Measurements from ENCODE around the gene KAZN.
A peak's percentile ranks its signal among the peaks of the same experiment; 100 is the strongest.

KAZN gene

DNA sequence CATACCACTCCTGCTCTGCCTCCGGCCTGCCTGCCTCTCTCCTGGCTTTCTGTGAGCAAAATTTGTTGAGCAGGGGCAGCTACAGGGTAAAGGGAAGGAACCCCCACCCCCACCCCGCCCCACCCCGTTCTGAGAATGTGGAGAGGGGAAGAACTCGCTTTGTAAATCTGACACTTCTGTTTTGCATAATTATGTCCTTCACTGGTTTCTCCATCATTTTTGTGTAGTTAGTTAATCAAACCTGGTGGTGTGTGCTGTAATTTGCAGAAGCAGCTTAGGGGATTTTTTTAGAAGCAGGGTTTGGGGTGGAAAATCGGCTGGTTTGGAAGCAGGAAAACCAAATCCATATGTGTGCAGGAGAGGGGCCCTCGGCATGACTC, 497.0 kb downstream of the KAZN start:
- no peak overlapping the region for H3K4me3 ChIP-seq (ENCODE audit: control insufficient read depth, low read depth, low read length)
- TF ChIP-seq, protein P1, sequence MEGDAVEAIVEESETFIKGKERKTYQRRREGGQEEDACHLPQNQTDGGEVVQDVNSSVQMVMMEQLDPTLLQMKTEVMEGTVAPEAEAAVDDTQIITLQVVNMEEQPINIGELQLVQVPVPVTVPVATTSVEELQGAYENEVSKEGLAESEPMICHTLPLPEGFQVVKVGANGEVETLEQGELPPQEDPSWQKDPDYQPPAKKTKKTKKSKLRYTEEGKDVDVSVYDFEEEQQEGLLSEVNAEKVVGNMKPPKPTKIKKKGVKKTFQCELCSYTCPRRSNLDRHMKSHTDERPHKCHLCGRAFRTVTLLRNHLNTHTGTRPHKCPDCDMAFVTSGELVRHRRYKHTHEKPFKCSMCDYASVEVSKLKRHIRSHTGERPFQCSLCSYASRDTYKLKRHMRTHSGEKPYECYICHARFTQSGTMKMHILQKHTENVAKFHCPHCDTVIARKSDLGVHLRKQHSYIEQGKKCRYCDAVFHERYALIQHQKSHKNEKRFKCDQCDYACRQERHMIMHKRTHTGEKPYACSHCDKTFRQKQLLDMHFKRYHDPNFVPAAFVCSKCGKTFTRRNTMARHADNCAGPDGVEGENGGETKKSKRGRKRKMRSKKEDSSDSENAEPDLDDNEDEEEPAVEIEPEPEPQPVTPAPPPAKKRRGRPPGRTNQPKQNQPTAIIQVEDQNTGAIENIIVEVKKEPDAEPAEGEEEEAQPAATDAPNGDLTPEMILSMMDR (conservative IDR thresholded peaks at IDR 0.05; ENCODE audit: control insufficient read depth, insufficient read depth, low read depth, low read length), result no peak
- no peak for DNase-seq (ENCODE audit: low read depth)

DNA sequence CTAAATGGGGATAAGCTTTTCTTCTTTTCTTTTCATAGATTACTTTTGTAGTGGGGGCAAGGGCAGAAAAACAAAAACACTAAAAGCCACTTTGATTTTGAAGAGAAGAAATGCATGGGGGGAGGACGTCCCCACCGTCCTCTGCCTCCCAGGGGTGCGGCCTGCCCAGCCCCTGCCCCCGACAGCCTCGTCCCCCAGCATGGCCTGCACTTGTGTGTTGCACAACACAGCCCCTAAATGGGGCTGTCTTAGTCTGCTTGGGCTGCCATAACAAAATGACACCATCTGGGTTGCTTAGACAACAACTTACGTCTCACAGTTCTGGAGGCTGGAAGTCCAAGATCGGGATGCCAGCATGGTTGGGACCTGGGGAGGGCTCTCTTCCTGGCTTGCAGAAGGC, 497.8 kb downstream of the KAZN start:
- H3K4me3 ChIP-seq (ENCODE audit: control insufficient read depth, low read depth, low read length), result no peak overlapping the region
- no peak for DNase-seq (ENCODE audit: low read depth)
- TF ChIP-seq, protein P1 (conservative IDR thresholded peaks at IDR 0.05; ENCODE audit: control insufficient read depth, insufficient read depth, low read depth, low read length), result no peak

DNA sequence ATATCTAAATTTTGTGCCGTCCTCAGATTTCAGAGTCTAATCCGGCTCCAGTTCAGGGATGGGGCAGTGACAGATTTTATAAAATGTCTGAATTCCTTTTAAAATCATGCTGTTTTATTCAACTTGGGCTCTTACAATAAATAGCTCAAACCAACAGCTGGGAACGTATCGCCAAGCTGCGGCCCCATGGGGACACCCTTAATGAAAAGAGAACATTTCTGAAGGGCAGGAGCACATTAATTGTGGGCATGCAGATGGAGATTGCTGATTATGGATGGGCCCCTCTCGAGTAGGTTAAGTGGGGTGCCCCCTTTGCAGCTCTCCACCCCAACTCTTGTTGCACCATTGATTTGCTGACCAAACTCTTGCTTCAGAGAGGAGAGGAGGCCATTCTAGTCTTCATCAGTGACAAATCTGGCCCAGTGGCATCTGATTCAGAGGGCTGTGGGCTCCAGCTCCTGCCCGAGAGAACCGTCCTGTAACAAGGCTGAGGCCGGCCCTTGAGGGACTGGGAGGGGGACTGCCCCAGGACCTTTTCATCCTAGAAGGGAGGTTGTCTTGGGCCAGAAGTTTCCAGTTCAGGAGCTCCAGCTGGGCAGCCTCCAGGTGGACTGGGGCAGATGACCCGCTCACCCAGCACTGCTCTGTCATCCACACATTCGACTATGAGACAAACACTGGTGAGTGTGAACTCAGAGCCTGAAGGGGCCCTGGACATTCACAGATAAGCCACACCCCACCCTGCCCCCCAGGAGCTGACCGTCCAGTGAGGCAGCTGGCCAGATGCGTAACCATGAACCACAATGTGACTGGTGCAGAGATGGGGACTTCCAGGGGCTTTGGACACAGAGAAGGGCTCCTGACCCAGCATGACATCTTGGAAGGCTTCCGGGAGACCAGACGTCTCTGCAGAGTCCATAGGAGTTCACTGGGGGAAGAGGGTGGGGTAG, 500.0 kb downstream of the KAZN start:
- H3K4me3 ChIP-seq (ENCODE audit: control insufficient read depth, low read depth, low read length), result no peak overlapping the region
- no peak for DNase-seq (ENCODE audit: low read depth)
- TF ChIP-seq, protein P1 (conservative IDR thresholded peaks at IDR 0.05; ENCODE audit: control insufficient read depth, insufficient read depth, low read depth, low read length), result no peak

DNA sequence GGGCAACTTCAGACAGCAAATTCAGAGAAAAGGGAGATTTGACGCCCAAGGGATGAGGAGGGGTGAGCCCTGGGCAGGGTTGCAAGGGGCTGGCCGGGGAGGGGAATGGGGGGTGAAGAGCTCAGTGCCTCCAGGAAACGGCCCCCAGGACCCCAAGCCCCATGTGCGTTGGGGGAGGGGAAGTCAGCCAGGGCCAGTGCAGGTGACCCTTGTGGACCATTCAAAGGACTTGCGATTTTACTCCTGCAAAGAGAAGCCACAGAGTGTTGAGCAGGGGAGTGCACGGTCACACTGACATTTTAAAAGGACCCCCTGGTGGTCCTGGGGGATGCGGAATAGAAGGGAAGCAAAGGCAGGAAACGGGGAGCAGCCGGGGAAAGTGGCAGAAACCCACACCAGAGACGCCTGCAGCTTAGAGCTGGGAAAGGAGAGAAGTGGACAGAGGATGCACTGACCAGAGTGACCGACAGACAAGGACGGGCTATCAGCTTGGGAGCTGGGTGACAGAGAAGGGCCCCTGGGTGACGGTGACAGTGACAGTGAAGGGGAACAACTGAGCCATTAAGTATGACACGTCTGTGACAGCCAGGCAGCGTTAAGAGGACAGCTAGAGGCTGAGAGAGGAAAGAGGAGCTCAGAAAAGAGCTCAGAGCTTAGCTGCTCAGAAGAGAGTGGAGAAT, 501.1 kb downstream of the KAZN start:
- no peak overlapping the region for H3K4me3 ChIP-seq (ENCODE audit: control insufficient read depth, low read depth, low read length)
- no peak for DNase-seq (ENCODE audit: low read depth)
- TF ChIP-seq, protein P1 (conservative IDR thresholded peaks at IDR 0.05; ENCODE audit: control insufficient read depth, insufficient read depth, low read depth, low read length), result no peak

DNA sequence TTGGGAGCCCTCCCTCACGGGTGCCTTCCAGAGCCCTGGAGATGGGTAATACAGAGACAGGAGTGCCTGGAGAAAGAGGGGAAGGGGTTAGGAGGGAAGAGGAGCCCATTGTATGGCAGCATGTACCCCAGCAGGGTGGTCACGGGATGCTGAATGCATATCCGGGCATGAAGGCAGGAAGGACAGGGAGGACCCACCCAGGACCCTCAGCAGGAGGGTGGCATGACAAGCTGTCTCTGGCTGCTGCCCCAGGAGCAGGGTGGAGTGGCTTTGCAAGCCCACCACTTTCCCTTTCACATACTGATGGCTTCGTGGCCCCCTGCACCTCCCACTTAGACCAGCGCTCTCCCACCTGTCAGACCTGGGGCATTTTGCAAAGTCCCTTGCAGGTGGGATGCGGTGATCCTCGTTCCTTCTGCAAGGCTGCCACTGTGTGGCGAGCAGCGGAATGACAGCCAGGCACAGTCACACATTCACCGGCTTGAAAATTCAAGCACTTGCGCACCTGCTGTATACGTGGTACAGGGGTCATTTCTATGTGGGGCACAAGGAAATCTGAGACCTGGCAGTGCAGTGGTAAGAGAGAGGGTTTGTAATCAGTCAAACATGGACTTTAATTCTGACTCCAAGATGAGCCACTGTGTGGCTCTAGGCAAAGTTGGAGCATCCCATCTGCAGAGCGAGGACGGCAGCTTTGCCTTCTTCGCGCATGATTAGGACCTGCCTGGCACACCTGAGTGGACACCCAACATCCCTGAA, 501.8 kb downstream of the KAZN start:
- peak; percentile 31 for DNase-seq (ENCODE audit: low read depth)

More for the DNA sequence above, 501.8 kb downstream of the KAZN start:
- H3K4me3 ChIP-seq (ENCODE audit: control insufficient read depth, low read depth, low read length), result no peak overlapping the region
- TF ChIP-seq, protein P1 (conservative IDR thresholded peaks at IDR 0.05; ENCODE audit: control insufficient read depth, insufficient read depth, low read depth, low read length), result peak; percentile 86

Measured in fibroblast of mammary gland (primary cell).